ENCODE results near the gene ABCA10.
"Not testable (repeated sequence)": the region's sequence is repeated elsewhere in the genome, so short reads cannot be mapped to it uniquely, and the experiment has no call there.

ABCA10 gene, protein sequence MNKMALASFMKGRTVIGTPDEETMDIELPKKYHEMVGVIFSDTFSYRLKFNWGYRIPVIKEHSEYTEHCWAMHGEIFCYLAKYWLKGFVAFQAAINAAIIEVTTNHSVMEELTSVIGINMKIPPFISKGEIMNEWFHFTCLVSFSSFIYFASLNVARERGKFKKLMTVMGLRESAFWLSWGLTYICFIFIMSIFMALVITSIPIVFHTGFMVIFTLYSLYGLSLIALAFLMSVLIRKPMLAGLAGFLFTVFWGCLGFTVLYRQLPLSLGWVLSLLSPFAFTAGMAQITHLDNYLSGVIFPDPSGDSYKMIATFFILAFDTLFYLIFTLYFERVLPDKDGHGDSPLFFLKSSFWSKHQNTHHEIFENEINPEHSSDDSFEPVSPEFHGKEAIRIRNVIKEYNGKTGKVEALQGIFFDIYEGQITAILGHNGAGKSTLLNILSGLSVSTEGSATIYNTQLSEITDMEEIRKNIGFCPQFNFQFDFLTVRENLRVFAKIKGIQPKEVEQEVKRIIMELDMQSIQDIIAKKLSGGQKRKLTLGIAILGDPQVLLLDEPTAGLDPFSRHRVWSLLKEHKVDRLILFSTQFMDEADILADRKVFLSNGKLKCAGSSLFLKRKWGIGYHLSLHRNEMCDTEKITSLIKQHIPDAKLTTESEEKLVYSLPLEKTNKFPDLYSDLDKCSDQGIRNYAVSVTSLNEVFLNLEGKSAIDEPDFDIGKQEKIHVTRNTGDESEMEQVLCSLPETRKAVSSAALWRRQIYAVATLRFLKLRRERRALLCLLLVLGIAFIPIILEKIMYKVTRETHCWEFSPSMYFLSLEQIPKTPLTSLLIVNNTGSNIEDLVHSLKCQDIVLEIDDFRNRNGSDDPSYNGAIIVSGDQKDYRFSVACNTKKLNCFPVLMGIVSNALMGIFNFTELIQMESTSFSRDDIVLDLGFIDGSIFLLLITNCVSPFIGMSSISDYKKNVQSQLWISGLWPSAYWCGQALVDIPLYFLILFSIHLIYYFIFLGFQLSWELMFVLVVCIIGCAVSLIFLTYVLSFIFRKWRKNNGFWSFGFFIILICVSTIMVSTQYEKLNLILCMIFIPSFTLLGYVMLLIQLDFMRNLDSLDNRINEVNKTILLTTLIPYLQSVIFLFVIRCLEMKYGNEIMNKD (N-terminal part only)

DNA sequence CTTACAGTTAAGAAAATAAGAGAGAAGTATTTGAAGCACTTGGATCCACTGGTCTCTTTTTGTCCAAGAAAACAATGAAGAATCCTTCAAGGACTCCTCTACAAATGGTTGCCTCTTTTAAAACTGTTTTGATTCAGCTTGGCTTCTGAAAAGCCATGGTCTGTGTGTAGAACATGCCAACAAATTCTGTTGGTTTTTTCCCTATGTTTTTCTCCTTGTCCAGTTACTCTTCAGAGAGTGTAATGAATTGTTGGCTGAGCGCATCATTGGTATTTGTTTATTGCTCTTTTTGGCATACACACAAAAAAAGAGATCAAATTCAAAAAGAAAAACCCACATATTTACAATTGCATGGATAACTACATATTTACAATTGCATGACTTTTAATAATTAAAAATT is at the start of gene ABCA10:
TSS of gene ABCA10 (minus strand) at position 249 of the 400 bp plus-strand sequence. CDS start 3,466 bp downstream, outside the sequence.
- no peak for DNase-seq

DNA sequence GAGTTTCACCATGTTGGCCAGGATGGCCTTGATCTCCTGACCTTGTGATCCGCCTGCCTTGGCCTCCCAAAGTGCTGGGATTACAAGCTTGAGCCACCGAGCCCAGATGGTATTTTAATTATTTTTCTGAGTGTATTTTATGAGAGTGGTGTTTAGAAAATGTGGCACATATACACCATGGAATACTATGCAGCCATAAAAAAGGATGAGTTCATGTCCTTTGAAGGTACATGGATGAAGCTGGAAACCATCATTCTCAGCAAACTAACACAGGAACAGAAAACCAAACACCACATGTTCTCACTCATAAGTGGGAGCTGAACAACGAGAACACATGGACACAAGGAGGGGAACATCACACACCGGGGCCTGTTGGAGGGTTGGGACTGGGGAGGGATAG is 47.7 kb upstream of the ABCA10 start:
- not testable (repeated sequence) for DNase-seq

DNA sequence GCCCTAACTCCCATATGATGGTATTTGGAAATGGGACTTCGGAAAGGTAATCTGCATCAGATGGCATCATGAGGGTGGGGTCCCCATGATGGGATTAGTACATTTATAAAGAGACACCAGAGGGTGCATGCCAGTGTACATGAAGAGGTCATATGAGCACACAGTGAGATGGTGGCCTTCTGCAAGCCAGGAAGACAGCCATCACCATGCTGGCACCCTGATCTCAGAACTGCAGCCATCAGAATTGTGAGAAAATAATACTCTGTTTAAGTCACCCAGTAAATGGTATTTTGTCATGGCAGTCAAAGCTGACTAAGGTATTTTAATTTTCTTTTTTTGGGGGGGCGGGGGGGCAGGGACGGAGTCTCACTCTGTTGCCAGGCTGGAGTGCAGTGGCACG is 47.1 kb upstream of the ABCA10 start:
- DNase-seq, result no peak

DNA sequence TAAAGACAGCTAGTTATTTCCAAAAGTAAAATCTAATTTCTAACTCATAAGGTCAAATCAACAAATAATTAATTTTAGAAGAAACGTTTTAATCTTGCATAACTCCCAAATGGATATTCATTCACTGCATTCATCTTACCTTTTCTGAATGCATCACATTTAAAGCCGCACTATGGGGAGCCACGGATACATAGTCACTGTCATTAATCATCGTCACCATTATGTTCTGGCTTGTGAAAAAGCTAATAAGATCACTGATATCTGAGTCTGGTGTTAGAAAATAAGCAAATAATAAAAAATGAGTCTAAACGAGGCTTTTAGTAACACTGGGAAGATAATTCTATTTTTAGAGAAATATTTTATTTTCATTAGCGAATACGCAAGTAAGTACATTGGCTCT is 42.4 kb upstream of the ABCA10 start:
- DNase-seq, result no peak

DNA sequence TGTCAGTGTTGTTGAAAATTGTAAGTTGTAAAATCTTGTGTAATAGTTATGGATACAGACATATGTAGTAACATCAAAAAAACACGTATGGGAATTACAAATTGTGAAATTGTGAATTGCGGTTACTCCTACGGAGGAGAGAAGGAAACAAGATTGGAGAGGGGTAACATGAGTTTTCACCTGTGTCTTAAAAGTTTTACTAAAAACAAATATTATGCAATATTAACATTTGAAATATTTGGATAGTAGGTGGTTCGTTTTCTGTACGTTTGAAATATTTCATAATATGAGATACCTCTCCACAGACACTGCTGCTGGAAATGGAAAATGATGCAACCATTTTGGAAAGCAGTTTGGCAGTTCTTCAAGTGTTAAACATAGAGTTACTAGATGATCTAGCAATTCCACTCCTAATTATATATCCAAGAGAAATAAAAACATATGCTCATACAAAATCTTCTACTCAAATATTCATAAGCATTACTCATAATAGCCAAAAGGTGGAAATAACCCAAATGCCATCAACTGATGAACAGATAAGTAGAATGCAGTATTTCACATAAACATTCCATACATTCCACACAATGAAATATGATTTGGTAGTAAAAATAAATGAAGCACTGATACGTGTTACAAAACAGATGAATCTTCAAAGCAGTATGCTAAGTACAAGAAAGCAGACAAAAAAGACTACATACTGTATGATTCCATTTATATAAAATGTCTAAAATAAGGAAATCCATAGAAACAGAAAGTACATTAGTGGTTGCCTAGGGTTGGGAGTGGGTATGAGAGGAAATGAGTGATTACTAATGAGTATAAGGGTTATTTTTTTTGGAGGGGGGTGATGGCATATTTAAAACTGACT is 40.7 kb upstream of the ABCA10 start:
- DNase-seq, result no peak

DNA sequence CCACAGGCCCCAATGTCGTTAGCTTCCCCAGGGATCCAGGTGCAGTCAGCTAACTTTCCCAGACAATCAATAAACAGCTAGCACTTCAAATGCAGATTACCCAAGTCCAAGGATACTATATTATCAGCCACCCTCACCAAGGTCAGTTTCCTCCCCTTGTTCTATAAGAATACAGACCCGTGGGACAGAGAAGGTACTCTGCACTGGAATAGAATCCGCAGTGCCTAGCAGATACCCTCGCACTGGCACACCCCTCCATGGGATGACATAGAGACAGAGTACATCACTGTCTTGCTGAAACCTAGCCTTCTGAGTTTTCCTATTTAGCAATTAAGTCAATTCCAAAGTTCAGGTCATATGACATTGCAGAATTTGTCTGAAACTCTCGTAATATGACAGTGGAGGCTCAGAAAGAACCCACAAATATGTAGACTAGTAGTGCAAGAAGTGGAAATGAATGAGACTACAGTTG is 40.0 kb upstream of the ABCA10 start:
- no peak for DNase-seq

DNA sequence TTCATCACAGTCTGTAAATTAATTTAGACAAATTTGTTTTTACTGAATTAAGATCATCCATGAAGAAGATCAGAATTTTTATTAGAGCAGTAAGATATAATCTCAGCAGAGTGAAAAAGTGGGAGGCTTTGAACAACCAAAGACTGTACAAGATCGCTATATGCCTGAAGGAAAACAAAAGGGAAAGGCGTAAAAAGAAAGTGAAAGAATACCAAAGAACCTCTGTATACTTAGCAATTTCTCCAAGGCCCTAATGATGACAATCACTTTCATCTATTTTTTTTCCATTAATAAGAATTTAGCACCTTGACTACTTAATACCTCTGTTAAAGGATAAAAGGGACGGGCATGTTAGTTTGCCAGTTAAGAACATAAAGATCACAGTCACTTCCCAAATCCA is 38.6 kb upstream of the ABCA10 start:
- DNase-seq, result no peak

DNA sequence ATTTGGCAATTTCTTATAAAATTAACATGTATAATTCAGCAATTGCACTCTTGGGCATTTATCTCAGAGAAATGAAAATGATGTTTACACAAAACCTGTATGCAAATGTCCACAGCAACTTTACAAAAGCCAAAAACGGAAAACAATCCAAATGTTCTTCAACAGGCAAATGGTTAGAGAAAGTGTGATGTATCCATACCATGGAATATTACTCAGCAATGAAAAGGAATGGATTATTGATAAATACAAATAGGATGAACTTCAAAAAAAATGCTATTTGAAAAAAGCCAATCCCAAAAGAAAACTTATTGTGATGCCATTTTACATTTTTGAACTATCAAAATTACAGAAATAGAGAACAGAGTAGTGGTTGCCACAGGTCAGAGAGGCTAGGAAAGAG is 37.2 kb upstream of the ABCA10 start:
- DNase-seq, result no peak

DNA sequence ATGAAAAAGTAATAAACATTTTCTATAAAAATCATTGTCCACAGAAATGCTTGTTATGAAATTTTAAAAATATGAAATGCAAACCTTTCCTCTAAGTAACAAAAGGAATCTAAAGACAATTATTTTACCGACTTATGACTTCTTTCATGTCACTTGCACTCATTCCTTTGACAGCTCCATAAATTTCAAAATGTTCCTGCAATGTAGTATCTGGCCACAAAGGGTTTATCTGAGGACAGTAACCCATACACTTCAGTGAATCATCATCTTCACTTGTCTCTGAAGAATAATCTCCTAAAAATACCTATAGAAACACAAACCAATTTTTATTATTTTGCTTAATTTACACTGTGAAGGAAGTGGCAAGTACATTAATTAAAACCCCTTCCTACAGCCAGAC is 25.6 kb upstream of the ABCA10 start:
- DNase-seq, result no peak

DNA sequence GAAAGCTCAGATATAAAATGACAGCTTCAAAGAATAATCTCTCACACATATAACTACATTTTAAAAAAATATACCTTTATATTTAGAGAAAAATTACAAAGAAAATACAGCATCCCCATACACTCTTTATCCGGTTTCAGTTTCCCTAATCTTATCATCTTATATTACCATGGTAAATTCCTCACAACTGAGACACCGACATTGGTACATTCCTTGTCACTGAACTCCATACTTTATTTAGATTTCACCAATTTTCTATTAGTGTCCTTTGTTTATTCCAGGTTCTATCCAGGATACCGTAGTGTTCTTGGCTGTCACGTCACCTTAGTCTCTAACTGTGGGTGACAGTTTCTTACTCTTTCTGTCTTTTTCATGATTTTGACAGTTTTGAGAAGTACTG is 22.0 kb upstream of the ABCA10 start:
- DNase-seq, result no peak

DNA sequence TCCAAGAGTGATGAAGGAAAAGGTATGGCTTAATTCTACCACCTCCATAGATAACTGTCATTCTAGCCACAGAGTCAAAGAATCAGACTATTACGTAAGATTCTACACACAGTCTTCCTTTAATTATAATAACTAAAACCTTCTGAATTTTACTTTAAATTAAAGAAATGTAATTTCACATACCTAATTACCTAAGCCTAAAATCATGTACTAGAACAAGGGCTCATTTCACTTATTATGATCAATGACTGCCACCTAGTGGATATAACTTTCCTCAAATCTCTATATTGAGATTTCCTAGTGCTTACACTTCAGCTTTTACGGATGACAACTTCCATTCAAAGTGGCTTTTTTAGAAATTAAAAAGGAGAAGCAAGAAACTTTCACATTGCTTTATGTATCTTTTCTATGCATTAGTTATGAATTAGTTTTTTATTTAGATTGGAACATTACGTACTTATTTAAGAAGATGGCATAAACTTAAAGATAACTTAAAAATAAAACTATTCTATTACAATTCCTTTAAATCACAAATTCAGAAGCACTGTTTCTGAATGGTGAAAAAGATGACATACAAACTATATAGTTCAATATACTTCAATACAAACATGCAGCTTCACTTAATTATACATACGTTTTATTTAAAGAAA is 18.2 kb upstream of the ABCA10 start:
- peak in 1 of 14 donors; percentile 8 for DNase-seq

DNA sequence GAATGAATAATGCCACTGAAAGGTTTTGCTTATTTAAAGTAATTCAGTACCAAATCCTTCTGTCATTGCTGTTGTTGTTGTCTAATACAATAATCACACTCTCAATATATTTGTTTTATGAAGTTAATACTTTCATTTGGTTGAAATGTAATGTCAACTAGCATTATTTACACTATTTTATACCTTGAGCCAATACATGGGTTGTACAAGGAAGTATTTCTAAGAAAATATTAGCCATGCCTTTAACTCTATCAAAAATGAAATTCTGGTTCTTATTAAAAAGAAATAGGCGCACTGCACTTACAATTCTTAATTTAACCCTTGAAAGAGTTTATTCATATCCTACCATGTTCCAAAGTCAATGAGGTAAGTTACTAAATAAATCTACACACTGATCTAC is 17.6 kb upstream of the ABCA10 start:
- no peak for DNase-seq

DNA sequence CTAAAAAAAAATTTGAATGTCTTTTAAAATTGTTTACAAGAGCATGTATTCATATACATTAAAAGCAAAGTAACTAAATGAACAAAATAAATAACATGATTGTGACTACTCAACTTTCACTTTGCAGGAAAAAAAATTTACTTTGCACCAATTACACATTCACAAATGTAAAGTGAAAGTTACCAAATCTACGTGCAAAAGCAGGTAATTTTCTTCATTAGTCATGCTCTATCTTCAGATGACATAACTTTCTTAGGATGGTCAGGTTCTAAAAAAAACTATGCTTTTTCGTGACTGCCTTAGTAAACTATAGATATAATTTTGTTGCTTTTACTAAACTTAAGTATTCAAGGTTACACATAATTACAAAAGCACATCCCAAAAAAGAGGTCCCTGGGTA is 17.0 kb upstream of the ABCA10 start:
- DNase-seq, result no peak

DNA sequence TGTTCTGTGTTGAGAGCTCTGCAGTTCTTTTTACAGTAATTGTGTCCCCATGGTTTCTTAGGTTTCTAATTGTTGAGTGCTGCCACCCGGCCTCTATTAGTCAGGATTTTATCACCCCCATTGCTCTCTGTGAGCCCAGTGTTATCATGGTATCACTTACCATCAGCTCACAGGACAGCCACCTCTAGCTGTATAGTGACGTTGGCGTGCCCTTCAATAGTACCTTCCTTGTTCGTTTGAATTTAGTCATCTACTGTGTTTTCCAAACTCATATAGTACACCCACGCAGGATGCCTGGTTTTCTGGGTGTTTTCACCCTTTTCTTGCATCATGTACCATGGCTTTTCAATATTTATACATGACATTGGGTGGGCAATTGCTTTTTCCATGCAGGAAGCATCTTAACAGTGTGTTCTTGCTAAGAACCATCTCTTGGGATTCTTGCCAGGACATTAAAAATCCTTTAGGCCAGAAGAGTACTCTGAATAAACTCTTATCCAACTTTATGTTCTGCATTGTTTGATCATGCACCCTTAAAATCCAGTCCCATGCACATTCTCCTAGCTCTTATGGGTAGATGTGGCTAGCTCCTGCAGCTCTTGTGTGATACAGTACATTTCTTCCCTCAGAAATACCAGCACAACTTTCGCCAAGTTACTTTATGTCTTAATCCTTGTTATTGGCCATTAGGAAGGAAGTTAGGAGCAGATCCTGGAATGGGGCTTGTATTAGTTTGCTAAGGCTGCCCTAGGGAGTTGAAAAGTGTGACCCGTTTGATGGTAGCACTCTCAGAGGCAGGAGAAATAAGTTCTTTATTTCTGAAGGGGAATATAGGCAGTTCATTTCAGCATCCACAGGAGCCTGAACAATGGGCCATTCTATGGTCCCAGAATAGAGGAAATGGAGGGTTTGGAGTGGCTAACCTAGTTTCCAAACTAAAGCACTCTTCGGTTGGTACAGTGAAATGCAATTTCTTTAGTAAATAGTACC is 11.3 kb upstream of the ABCA10 start:
- no peak for DNase-seq

DNA sequence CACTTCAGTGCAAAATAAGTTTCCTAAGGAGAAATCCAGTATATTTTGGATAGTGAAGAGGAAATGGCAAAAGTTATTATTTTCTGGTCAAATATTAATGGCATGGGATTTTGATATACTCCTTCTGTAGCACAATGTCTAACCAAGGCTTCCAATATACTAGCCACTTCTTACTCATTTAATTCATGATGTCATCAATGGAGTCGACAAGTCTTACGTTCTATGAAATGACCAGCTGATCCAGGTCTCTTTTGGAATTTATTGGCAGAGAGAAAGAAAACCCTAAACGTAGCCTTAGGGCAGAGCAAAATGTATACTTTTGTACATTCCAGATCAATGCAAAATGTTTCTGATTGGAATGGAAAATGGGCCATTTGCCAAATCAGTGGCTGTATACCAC is 8.3 kb upstream of the ABCA10 start:
- DNase-seq, result no peak

DNA sequence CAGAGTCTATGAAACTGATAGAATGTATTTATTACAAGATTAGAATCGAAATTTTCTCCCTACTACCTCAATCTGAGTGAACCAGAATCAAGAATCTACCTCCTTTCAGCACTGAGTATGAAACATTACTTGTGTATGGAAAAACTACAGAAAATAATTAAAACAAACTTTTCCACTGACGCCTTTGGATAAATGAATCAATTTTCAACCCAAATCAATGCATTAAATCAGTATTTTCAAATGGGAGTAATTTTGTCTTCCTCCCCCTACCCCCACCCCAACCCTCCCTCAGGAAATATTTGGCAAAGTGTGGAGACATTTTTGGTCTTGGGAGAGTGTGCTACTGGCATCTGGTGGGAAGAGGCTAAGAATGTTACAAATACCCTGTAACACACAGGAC is 7.8 kb upstream of the ABCA10 start:
- no peak for DNase-seq

DNA sequence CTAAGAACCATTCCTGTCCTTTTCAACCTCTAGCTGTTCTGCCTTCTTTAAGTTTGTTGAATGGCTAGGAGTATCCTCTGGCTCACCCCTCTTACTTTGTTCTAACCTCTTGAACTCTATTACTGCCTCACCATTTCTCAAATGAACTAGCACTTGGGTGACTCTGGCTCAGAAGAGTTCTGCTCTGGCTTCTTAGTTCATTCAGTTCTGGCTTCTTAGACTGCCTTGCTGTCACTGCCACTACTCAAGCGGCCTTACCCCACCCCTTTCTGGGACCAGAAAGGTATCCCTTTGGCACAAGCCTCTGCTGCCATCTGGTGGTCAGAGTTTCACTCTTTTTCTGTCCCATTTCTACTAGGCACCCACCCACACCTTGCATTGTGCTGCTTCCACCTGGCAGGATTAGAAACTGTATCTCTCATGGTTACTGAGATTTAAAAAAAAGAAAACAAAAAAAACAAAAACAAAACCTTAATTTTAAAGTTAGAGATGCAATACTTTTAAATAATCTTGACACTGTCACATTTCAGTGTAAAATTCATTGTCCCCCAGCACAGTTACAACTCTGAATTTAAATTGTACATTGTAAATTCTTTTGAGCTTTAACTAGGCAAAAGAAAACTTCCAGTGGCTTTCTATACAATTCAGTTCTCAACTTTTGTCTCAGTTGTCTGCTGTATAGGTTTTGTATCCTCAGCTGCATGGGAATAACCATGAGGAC is 6.9 kb upstream of the ABCA10 start:
- DNase-seq, result peak in 13 of 14 donors; percentile 2 to 76 (median 36)

DNA sequence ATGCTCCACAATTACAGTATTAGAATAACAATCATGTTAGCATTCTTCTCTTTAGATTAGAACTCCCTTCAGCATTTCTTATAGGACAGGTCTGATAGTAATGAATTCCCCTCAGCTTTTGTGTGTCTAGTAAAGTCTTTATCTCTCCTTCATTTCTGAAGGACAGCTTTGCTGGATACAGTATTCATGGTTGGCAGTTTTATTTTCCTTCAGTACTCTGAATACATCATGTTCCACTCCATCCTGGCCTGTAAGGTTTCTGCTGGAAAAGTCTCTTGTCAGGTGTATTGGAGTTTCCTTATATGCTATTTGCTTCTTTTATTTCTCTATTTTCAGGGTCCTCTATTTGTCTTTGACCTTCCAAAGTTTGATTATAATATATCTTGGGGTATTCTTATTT is 4.0 kb upstream of the ABCA10 start:
- DNase-seq, result no peak

DNA sequence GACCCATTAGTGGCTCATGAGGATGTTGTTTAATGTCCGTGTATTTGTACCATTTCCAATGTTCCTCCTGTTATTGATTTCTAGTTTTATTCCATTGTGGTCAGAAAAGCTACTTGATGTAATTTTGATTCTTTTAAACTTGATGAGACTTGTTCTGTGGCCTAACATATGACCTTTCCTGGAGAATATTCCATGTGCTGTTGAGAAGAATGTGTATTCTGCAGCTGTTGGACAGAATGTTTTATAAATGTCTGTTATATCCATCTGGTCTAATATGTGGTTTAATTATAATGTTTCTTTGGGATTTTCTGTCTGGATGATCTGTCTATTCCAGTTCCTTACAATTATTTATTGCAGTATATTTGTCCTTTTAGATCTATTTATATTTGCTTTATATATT is 2.9 kb upstream of the ABCA10 start:
- DNase-seq, result no peak

Data from C1 segment of cervical spinal cord (tissue), 14 donors.